Ectodermal cell (in vitro differentiated cells): ENCODE results near the gene PTBP3. TPM values are rescaled to one million over a fixed set of nuclear protein-coding genes. Genes with fewer than 3 reads are reported as not detected.
A peak's percentile ranks its signal among the peaks of the same experiment; 100 is the strongest.

Source experiments
- H3K27ac ChIP-seq: 2 replicates; pipeline ENCODE4 v1.7.0; 2013; ENCODE audit warnings: mild to moderate bottlenecking, low read depth, low read length; ENCODE audit not compliant: insufficient read depth, poor library complexity, severe bottlenecking
- H3K27me3 ChIP-seq: 2 replicates; pipeline ENCODE4 v1.7.0; 2013; ENCODE audit warnings: mild to moderate bottlenecking, low read length; ENCODE audit not compliant: insufficient read depth, control insufficient read depth, poor library complexity, severe bottlenecking
- H3K36me3 ChIP-seq: one replicate; pipeline ENCODE4 v1.7.0; 2013; ENCODE audit warnings: low read length; ENCODE audit not compliant: control insufficient read depth, insufficient read depth
- H3K4me1 ChIP-seq: one replicate; pipeline ENCODE4 v1.7.0; 2013; ENCODE audit warnings: low read length; ENCODE audit not compliant: control insufficient read depth, insufficient read depth
- H3K4me3 ChIP-seq: 2 replicates; pipeline ENCODE4 v1.7.0; 2013; ENCODE audit warnings: low read depth, low read length, control low read depth; ENCODE audit not compliant: insufficient read depth
- H3K9me3 ChIP-seq: 2 replicates; pipeline ENCODE4 v1.7.0; 2013; ENCODE audit warnings: mild to moderate bottlenecking, low read length, moderate library complexity; ENCODE audit not compliant: control insufficient read depth
- WGBS, 2 experiments: methylation state at CpG; one replicate each; pipeline ENCODE4 v1.1.7; 2013; ENCODE audit warnings: missing lambda C conversion rate in 2 of 2; 5-methylcytosine and 5-hydroxymethylcytosine counted together
- polyA plus RNA-seq, 4 experiments: library from polyadenylated mRNA; stranded (reverse); fragments of 50-300 nt; gene quantifications; one replicate each; pipeline ENCODE4 v1.2.3, GENCODE V29; 2013

PTBP3 gene
- polyA plus RNA-seq (2013, experiment 1 of 4), result 38.3 TPM
- 44.8 TPM for polyA plus RNA-seq (2013, experiment 2 of 4)
- 38.3 TPM for polyA plus RNA-seq (2013, experiment 3 of 4)
- 41.4 TPM for polyA plus RNA-seq (2013, experiment 4 of 4)

DNA sequence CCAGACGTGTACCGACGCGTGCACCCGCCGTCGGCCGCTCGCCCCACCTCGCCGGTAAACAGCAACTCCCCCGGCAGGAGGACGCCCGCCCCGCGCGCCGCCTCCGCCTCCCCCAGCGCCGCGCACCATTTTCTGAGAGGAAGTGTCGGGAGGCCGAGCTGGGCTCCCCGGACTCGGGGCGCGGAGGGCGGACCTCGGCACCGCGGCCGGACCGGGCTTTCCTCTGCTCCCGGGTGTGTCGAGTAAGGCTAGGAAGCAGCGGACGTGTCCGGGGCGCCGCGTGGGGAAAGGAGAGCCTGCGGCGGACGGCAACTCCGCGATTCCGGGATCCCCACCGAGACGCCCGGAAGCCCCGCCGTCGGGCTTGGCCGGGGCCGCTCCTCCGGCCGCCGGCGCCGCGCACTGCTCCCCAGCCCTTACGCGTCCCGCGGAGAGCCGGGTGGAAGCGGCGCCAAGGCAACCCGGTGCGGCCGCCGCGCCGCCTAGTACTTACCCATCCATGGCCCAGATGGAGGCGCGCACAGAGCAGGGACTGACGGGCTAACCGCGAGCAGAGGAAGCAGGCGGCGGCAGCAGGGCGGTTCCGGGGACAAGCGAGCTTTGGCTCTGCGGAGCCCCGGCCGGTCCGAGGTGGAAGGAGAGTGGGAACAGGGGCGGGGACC is at the start of gene PTBP3:
TSS of gene PTBP3 (minus strand) at position 643 of the 662 bp plus-strand sequence. CDS start 35,754 bp downstream, outside the sequence.
- Histone ChIP-seq H3K27me3 (no peaks in the 10 kb centered on the region), H3K4me3 (peak within 1 kb of the TSS; percentile 80), H3K36me3 (no peaks in the 10 kb centered on the region), H3K4me1 (no peaks in the 10 kb centered on the region), H3K9me3 (no peaks in the 10 kb centered on the region), H3K27ac (peak within 1 kb of the TSS; percentile 94)
- 0% methylated on average over 90 of the region's 90 CpGs for WGBS, 2 experiments

- H3K27me3 ChIP-seq, result no peaks in the 10 kb centered on the region
- no peaks in the 10 kb centered on the region for H3K36me3 ChIP-seq
- WGBS, 2 experiments, result 92 to 97% methylated on average over 9 to 11 of the region's 11 CpGs
- no peak overlapping the region for H3K4me3 ChIP-seq
- no peak overlapping the region for H3K27ac ChIP-seq
- no peaks in the 10 kb centered on the region for H3K9me3 ChIP-seq
- H3K4me1 ChIP-seq, result peaks cover 2% of the 10 kb centered on the region
Observed at GRCh38 chr9:112382501-112383364, 49.3 kb upstream of the PTBP3 start.

- Histone ChIP-seq H3K4me3 (no peak overlapping the region), H3K9me3 (no peaks in the 10 kb centered on the region), H3K27me3 (no peaks in the 10 kb centered on the region), H3K36me3 (no peaks in the 10 kb centered on the region), H3K27ac (no peak overlapping the region), H3K4me1 (peaks cover 3% of the 10 kb centered on the region)
- WGBS, 2 experiments, result 93 to 94% methylated on average over 7 of the region's 7 CpGs
Observed at GRCh38 chr9:112382066-112382465, 48.6 kb upstream of the PTBP3 start.

- H3K36me3 ChIP-seq, result no peaks in the 10 kb centered on the region
- 88 to 89% methylated on average over 7 of the region's 7 CpGs for WGBS, 2 experiments
- H3K9me3 ChIP-seq, result no peaks in the 10 kb centered on the region
- peaks cover 3% of the 10 kb centered on the region for H3K4me1 ChIP-seq
- H3K27me3 ChIP-seq, result no peaks in the 10 kb centered on the region
- H3K27ac ChIP-seq, result no peak overlapping the region
- peak overlapping the region; percentile 87 for H3K4me3 ChIP-seq
Observed at GRCh38 chr9:112380825-112381221, 47.4 kb upstream of the PTBP3 start.

- H3K27ac ChIP-seq, result peak within 1 kb of the TSS; percentile 96
- H3K36me3 ChIP-seq, result no peaks in the 10 kb centered on the region
- no peaks in the 10 kb centered on the region for H3K9me3 ChIP-seq
- peaks cover 3% of the 10 kb centered on the region for H3K4me1 ChIP-seq
- 2 to 3% methylated on average over 41 to 43 of the region's 43 CpGs for WGBS, 2 experiments
- H3K27me3 ChIP-seq, result no peaks in the 10 kb centered on the region
- H3K4me3 ChIP-seq, result peak within 1 kb of the TSS; percentile 87
Observed at GRCh38 chr9:112380102-112380824, 46.8 kb upstream of the PTBP3 start, which contains the start of gene HSDL2. Gene HSDL2 (plus strand): TSS chr9:112380108. CDS start chr9:112380164, 56 bp downstream.

DNA sequence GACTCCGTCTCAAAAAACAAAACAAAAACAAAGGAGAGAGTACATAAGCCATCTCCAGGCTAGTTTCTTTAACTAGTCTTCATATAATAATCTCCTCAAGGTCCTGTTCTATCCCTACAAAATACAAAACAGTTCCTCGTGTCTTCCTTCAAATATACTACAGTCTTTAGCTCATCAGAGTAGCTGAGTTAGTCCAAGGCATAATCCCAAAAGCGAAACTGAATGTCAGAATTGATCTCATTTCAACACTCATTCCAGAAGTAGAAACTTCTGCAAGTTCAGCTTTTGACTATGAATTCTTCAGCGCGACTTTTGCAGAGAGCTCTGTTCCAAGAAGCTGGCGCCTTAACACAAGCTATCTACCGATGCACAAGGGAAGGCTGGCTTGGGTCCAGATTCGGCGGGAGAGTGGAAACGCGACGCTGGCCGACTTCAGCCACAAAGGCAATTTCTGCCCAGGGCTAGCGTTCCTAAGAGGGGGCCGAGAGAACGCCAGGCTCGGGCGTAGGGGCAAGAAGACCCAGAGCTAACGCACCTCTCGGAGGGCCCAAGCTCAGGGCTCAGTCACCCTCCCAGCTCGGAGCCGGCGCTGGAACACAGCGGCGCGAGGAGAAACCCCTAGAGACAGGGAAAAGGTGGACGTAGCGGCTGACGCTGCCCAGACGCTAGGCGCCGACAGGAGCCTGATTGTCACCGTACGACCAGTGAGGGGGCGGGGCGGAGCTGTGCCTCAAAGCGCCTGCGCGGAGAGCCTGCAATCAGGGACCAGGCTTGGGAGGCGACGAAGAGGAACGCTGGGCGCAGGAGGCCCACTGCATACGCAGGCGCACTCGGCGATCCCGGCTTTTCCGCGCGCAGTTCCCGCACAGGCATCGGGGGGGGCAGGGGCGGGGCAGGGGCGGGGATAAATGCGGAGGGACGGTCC is 46.0 kb upstream of the PTBP3 start:
- peaks cover 3% of the 10 kb centered on the region for H3K4me1 ChIP-seq
- H3K36me3 ChIP-seq, result no peaks in the 10 kb centered on the region
- no peaks in the 10 kb centered on the region for H3K9me3 ChIP-seq
- peak overlapping the region; percentile 96 for H3K27ac ChIP-seq
- H3K4me3 ChIP-seq, result peak overlapping the region; percentile 87
- 4% methylated on average over 57 of the region's 57 CpGs for WGBS, 2 experiments
- H3K27me3 ChIP-seq, result no peaks in the 10 kb centered on the region

- Histone ChIP-seq H3K4me1 (peaks cover 3% of the 10 kb centered on the region), H3K27me3 (no peaks in the 10 kb centered on the region), H3K36me3 (no peaks in the 10 kb centered on the region), H3K4me3 (peak overlapping the region; percentile 53), H3K9me3 (no peaks in the 10 kb centered on the region), H3K27ac (no peak overlapping the region)
- 82 to 83% methylated on average over 26 to 27 of the region's 27 CpGs for WGBS, 2 experiments
Observed at GRCh38 chr9:112378328-112379176, 45.1 kb upstream of the PTBP3 start.

- Histone ChIP-seq H3K4me1 (peaks cover 3% of the 10 kb centered on the region), H3K9me3 (no peaks in the 10 kb centered on the region), H3K4me3 (no peak overlapping the region), H3K27me3 (no peaks in the 10 kb centered on the region), H3K27ac (no peak overlapping the region), H3K36me3 (no peaks in the 10 kb centered on the region)
- WGBS, 2 experiments, result 100% methylated on average over 1 of the region's 1 CpG
Observed at GRCh38 chr9:112377684-112378327, 44.4 kb upstream of the PTBP3 start.
